ENCODE results near the gene KIFC1. TPM values are rescaled to one million over a fixed set of nuclear protein-coding genes. Genes with fewer than 3 reads are reported as not detected.
"Not testable (repeated sequence)": the region's sequence is repeated elsewhere in the genome, so short reads cannot be mapped to it uniquely, and the experiment has no call there.

KIFC1 gene
- total and polyA plus RNA-seq, 2 experiments from 2014 or later = 4.0 to 14.4 TPM

GRCh38 chr6:33372526-33373123, 19.0 kb upstream of the KIFC1 start:
- no peaks in the 10 kb centered on the region for H3K79me2 ChIP-seq (ENCODE audit: insufficient read depth)
- H2AFZ ChIP-seq = no peak overlapping the region
- no peaks in the 10 kb centered on the region for H3K9me3 ChIP-seq (ENCODE audit: low read depth)
- no peak overlapping the region for H3K27ac ChIP-seq
- H4K20me1 ChIP-seq (ENCODE audit: insufficient read depth) = no peaks in the 10 kb centered on the region
- in situ Hi-C loops (cut with MboI) = no loop called here
- H3F3A ChIP-seq (ENCODE audit: insufficient read depth) = peaks cover 20% of the 10 kb centered on the region; the same call in 1 of the 2 replicates
- H3K36me3 ChIP-seq (ENCODE audit: low read depth) = no peaks in the 10 kb centered on the region
- H3K9ac ChIP-seq = no peak overlapping the region
- no peak for DNase-seq
- WGBS, 2 experiments (ENCODE audit: low coverage in 1 of 2, low lambda C conversion rate in 2 of 2, missing lambda C conversion rate in 2 of 2) = 63 to 71% methylated on average over 5 of the region's 5 CpGs
- H3K4me1 ChIP-seq (ENCODE audit: insufficient read depth) = peaks cover 27% of the 10 kb centered on the region
- no peaks in the 10 kb centered on the region for H3K27me3 ChIP-seq (replicated peaks; ENCODE audit: insufficient read depth)
- H3K4me3 ChIP-seq = no peak overlapping the region
- H3K9me2 ChIP-seq (ENCODE audit: insufficient read depth) = no peaks in the 10 kb centered on the region
- TF ChIP-seq EZH2 (IDR thresholded peaks at IDR 0.05; ENCODE audit: insufficient read depth, poor library complexity, severe bottlenecking) (no peak), EZH2phosphoT487 (IDR thresholded peaks at IDR 0.05; ENCODE audit: insufficient read depth, low read depth) (no peak)
- no peak overlapping the region for H3K4me2 ChIP-seq (ENCODE audit: unreplicated experiment)

- TF ChIP-seq EZH2phosphoT487 (IDR thresholded peaks at IDR 0.05; ENCODE audit: insufficient read depth, low read depth) (no peak), EZH2 (IDR thresholded peaks at IDR 0.05; ENCODE audit: insufficient read depth, poor library complexity, severe bottlenecking) (no peak)
- Histone ChIP-seq H4K20me1 (ENCODE audit: insufficient read depth) (no peaks in the 10 kb centered on the region), H3K4me1 (ENCODE audit: insufficient read depth) (peaks cover 27% of the 10 kb centered on the region), H3K36me3 (ENCODE audit: low read depth) (no peaks in the 10 kb centered on the region), H2AFZ (peak overlapping the region; percentile 75), H3K4me3 (0 out of 2 replicates have a peak overlapping the region, but pooled peaks have one; percentile 57), H3K9me2 (ENCODE audit: insufficient read depth) (no peaks in the 10 kb centered on the region), H3K79me2 (ENCODE audit: insufficient read depth) (no peaks in the 10 kb centered on the region), H3K27me3 (replicated peaks; ENCODE audit: insufficient read depth) (no peaks in the 10 kb centered on the region), H3F3A (ENCODE audit: insufficient read depth) (peaks cover 20% of the 10 kb centered on the region; the same call in 1 of the 2 replicates), H3K9me3 (ENCODE audit: low read depth) (no peaks in the 10 kb centered on the region), H3K27ac (peak overlapping the region; percentile 98), H3K4me2 (ENCODE audit: unreplicated experiment) (no peak overlapping the region), H3K9ac (peak overlapping the region; percentile 84)
- 54 to 58% methylated on average over 8 of the region's 8 CpGs for WGBS, 2 experiments (ENCODE audit: low coverage in 1 of 2, low lambda C conversion rate in 2 of 2, missing lambda C conversion rate in 2 of 2)
- in situ Hi-C loops (cut with MboI) = no loop called here
- DNase-seq = peak; percentile 10
These were observed 17.4 kb upstream of the KIFC1 start for GRCh38 chr6:33373960-33374910.

GRCh38 chr6:33375143-33375671, 16.4 kb upstream of the KIFC1 start:
- peak overlapping the region; percentile 84 for H3K9ac ChIP-seq
- H3K79me2 ChIP-seq (ENCODE audit: insufficient read depth) = no peaks in the 10 kb centered on the region
- H3K4me2 ChIP-seq (ENCODE audit: unreplicated experiment) = peak overlapping the region; percentile 72
- H3K4me1 ChIP-seq (ENCODE audit: insufficient read depth) = peaks cover 27% of the 10 kb centered on the region
- in situ Hi-C loops (cut with MboI) = no loop called here
- H4K20me1 ChIP-seq (ENCODE audit: insufficient read depth) = no peaks in the 10 kb centered on the region
- 0 to 1% methylated on average over 9 of the region's 9 CpGs for whole genome bisulfite sequencing, 2 experiments (ENCODE audit: low coverage in 1 of 2, low lambda C conversion rate in 2 of 2, missing lambda C conversion rate in 2 of 2)
- peaks cover 20% of the 10 kb centered on the region; the same call in 1 of the 2 replicates for H3F3A ChIP-seq (ENCODE audit: insufficient read depth)
- peak overlapping the region; percentile 57 for H3K4me3 ChIP-seq
- TF ChIP-seq EZH2 (IDR thresholded peaks at IDR 0.05; ENCODE audit: insufficient read depth, poor library complexity, severe bottlenecking) (no peak), EZH2phosphoT487 (IDR thresholded peaks at IDR 0.05; ENCODE audit: insufficient read depth, low read depth) (no peak)
- peak; percentile 92 for DNase-seq
- no peaks in the 10 kb centered on the region for H3K36me3 ChIP-seq (ENCODE audit: low read depth)
- H3K27me3 ChIP-seq (replicated peaks; ENCODE audit: insufficient read depth) = no peaks in the 10 kb centered on the region
- no peaks in the 10 kb centered on the region for H3K9me3 ChIP-seq (ENCODE audit: low read depth)
- peak overlapping the region; percentile 75 for H2AFZ ChIP-seq
- peak overlapping the region; percentile 98 for H3K27ac ChIP-seq
- no peaks in the 10 kb centered on the region for H3K9me2 ChIP-seq (ENCODE audit: insufficient read depth)

GRCh38 chr6:33377171-33377570, 14.5 kb upstream of the KIFC1 start:
- H3K4me1 ChIP-seq (ENCODE audit: insufficient read depth) = peaks cover 27% of the 10 kb centered on the region
- peak overlapping the region; percentile 37; the same call in 1 of the 2 replicates for H2AFZ ChIP-seq
- no peak overlapping the region for H3K9ac ChIP-seq
- H3K4me2 ChIP-seq (ENCODE audit: unreplicated experiment) = no peak overlapping the region
- H3K4me3 ChIP-seq = no peak overlapping the region
- TF ChIP-seq EZH2 (IDR thresholded peaks at IDR 0.05; ENCODE audit: insufficient read depth, poor library complexity, severe bottlenecking) (no peak), EZH2phosphoT487 (IDR thresholded peaks at IDR 0.05; ENCODE audit: insufficient read depth, low read depth) (no peak)
- 12 to 13% methylated on average over 4 of the region's 4 CpGs for WGBS, 2 experiments (ENCODE audit: low coverage in 1 of 2, low lambda C conversion rate in 2 of 2, missing lambda C conversion rate in 2 of 2)
- peak; percentile 13 for DNase-seq
- no peaks in the 10 kb centered on the region for H3K9me3 ChIP-seq (ENCODE audit: low read depth)
- no peaks in the 10 kb centered on the region for H4K20me1 ChIP-seq (ENCODE audit: insufficient read depth)
- no peaks in the 10 kb centered on the region for H3K79me2 ChIP-seq (ENCODE audit: insufficient read depth)
- H3K27ac ChIP-seq = no peak overlapping the region
- no peaks in the 10 kb centered on the region for H3K27me3 ChIP-seq (replicated peaks; ENCODE audit: insufficient read depth)
- H3F3A ChIP-seq (ENCODE audit: insufficient read depth) = peaks cover 20% of the 10 kb centered on the region; the same call in 1 of the 2 replicates
- in situ Hi-C loops (cut with MboI) = no loop called here
- H3K36me3 ChIP-seq (ENCODE audit: low read depth) = no peaks in the 10 kb centered on the region
- H3K9me2 ChIP-seq (ENCODE audit: insufficient read depth) = no peaks in the 10 kb centered on the region

GRCh38 chr6:33379184-33379583, 12.4 kb upstream of the KIFC1 start:
- H3K27ac ChIP-seq; DNase-seq; H3K4me2 ChIP-seq (ENCODE audit: unreplicated experiment); H3K9ac ChIP-seq; H4K20me1 ChIP-seq (ENCODE audit: insufficient read depth); H3K79me2 ChIP-seq (ENCODE audit: insufficient read depth); H3K9me2 ChIP-seq (ENCODE audit: insufficient read depth); in situ Hi-C loops (cut with MboI); H3K36me3 ChIP-seq (ENCODE audit: low read depth); H3K9me3 ChIP-seq (ENCODE audit: low read depth); H2AFZ ChIP-seq; H3K27me3 ChIP-seq (replicated peaks; ENCODE audit: insufficient read depth); H3K4me3 ChIP-seq: not testable (repeated sequence)
- peaks cover 19% of the 10 kb centered on the region; the same call in 1 of the 2 replicates for H3F3A ChIP-seq (ENCODE audit: insufficient read depth)
- H3K4me1 ChIP-seq (ENCODE audit: insufficient read depth) = peaks cover 26% of the 10 kb centered on the region
- 97 to 98% methylated on average over 10 of the region's 10 CpGs for WGBS, 2 experiments (ENCODE audit: low coverage in 1 of 2, low lambda C conversion rate in 2 of 2, missing lambda C conversion rate in 2 of 2)
